Epithelial cell of proximal tubule (primary cell): Measurements from ENCODE around the gene HSD17B14. TPM values are rescaled to one million over a fixed set of nuclear protein-coding genes. Genes with fewer than 3 reads are reported as not detected.
A peak's percentile ranks its signal among the peaks of the same experiment; 100 is the strongest.
"Not testable (repeated sequence)": the region's sequence is repeated elsewhere in the genome, so short reads cannot be mapped to it uniquely, and the experiment has no call there.

Experiments
- DNase-seq: peaks from one replicate; pipeline ENCODE4 v3.0.0-alpha.2; 2011; ENCODE audit warnings: low read depth
- H3K4me3 ChIP-seq: 2 replicates; pipeline ENCODE4 v1.5.1; 2011; ENCODE audit warnings: low read depth, mild to moderate bottlenecking, low read length
- total RNA-seq: library from RNA; depleted of rRNA; stranded (reverse); fragments of >200 nt; gene quantifications from 2 replicates; pipeline ENCODE4 v1.2.3, GENCODE V29; 2015
- TF ChIP-seq, protein P1 (sequence below): conservative IDR thresholded peaks from 2 replicates; pipeline ENCODE4 v1.5.1; 2012; ENCODE audit warnings: low read depth, mild to moderate bottlenecking, low read length

HSD17B14 gene
- total RNA-seq, 1 donor from 2014 or later = 2.8 TPM

DNA sequence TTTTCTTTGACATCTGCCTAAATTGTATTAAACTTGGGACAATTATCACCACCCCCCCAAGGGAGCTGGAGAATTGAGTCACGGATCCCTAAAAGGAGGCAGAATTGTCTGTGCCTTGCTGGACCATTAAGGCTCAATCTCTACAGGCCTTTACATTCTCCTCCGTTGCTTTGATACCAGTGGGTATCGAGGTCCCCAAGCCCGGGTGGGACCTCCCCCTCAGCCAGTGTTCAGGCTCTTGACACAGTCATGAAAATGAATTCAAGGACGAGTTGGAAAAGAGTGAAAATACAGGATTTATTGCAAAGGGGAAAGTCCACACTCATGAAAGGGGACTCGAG is 41.5 kb upstream of the HSD17B14 start:
- H3K4me3 ChIP-seq = no peak overlapping the region
- DNase-seq = no peak
- TF ChIP-seq, protein P1, sequence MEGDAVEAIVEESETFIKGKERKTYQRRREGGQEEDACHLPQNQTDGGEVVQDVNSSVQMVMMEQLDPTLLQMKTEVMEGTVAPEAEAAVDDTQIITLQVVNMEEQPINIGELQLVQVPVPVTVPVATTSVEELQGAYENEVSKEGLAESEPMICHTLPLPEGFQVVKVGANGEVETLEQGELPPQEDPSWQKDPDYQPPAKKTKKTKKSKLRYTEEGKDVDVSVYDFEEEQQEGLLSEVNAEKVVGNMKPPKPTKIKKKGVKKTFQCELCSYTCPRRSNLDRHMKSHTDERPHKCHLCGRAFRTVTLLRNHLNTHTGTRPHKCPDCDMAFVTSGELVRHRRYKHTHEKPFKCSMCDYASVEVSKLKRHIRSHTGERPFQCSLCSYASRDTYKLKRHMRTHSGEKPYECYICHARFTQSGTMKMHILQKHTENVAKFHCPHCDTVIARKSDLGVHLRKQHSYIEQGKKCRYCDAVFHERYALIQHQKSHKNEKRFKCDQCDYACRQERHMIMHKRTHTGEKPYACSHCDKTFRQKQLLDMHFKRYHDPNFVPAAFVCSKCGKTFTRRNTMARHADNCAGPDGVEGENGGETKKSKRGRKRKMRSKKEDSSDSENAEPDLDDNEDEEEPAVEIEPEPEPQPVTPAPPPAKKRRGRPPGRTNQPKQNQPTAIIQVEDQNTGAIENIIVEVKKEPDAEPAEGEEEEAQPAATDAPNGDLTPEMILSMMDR = no peak

DNA sequence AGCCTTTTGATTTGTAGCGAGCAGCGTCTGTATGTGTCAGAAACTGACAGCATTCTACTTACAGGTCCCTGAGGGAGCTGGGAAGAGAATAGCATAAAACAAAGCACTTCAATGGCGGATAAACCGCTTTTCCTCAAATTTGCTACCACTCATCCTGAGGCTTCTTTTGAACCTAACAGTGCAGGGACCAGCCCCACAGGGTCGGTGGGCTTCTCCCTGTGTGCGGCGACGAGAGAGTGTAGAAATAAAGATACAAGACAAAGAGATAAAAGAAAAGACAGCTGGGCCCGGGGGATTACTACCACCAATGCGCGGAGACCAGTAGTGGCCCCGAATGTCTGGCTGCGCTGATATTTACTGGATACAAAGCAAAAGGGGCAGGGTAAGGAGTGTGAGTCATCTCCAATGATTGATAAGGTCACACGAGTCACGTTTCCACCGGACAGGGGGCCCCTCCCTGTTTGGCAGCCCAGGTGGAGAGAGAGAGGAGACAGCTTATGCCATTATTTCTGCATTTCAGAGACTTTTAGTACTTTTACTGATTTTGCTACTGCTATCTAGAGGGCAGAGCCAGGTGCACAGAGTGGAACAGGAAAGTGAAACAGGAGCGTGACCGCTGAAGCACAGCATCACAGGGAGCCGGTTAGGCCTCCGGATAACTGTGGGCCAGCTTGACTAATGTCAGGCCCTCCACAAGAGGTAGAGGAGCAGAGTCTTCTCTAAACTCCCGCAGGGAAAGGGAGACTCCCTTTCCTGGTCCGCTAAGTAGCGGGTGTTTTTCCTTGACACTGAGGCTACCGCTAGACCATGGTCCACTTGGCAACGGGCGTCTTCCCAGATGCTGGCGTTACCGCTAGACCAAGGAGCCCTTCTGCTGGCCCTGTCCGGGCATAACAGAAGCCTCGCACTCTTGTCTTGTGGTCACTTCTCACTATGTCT is 40.0 kb upstream of the HSD17B14 start:
- peak overlapping the region; percentile 100 for H3K4me3 ChIP-seq
- DNase-seq = not testable (repeated sequence)

DNA sequence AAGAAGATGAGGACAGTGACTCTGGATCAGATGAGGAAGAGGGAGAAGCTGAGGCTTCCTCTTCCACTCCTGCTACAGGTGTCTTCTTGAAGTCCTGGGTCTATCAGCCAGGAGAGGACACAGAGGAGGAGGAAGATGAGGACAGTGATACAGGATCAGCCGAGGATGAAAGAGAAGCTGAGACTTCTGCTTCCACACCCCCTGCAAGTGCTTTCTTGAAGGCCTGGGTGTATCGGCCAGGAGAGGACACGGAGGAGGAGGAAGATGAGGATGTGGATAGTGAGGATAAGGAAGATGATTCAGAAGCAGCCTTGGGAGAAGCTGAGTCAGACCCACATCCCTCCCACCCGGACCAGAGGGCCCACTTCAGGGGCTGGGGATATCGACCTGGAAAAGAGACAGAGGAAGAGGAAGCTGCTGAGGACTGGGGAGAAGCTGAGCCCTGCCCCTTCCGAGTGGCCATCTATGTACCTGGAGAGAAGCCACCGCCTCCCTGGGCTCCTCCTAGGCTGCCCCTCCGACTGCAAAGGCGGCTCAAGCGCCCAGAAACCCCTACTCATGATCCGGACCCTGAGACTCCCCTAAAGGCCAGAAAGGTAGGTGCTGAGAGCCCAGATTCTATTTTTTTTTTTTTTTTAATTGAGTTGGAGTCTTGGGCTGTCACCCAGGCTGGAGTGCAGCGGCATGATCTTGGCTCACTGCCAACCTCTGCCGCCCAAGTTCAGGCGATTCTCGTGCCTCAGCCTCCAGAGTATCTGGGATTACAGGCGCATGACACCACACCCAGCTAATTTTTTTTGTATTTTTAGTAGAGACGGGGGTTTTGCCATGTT is 38.2 kb upstream of the HSD17B14 start:
- no peak for DNase-seq
- H3K4me3 ChIP-seq = peak overlapping the region; percentile 100
- TF ChIP-seq, protein P1 = no peak

DNA sequence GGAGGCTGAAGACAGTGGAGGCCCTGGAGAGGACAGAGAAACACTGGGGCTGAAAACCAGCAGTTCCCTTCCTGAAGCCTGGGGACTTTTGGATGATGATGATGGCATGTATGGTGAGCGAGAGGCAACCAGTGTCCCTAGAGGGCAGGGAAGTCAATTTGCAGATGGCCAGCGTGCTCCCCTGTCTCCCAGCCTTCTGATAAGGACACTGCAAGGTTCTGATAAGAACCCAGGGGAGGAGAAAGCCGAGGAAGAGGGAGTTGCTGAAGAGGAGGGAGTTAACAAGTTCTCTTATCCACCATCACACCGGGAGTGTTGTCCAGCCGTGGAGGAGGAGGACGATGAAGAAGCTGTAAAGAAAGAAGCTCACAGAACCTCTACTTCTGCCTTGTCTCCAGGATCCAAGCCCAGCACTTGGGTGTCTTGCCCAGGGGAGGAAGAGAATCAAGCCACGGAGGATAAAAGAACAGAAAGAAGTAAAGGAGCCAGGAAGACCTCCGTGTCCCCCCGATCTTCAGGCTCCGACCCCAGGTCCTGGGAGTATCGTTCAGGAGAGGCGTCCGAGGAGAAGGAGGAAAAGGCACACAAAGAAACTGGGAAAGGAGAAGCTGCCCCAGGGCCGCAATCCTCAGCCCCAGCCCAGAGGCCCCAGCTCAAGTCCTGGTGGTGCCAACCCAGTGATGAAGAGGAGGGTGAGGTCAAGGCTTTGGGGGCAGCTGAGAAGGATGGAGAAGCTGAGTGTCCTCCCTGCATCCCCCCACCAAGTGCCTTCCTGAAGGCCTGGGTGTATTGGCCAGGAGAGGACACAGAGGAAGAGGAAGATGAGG is 37.4 kb upstream of the HSD17B14 start:
- no peak for DNase-seq
- TF ChIP-seq, protein P1 = no peak
- peak overlapping the region; percentile 100 for H3K4me3 ChIP-seq

DNA sequence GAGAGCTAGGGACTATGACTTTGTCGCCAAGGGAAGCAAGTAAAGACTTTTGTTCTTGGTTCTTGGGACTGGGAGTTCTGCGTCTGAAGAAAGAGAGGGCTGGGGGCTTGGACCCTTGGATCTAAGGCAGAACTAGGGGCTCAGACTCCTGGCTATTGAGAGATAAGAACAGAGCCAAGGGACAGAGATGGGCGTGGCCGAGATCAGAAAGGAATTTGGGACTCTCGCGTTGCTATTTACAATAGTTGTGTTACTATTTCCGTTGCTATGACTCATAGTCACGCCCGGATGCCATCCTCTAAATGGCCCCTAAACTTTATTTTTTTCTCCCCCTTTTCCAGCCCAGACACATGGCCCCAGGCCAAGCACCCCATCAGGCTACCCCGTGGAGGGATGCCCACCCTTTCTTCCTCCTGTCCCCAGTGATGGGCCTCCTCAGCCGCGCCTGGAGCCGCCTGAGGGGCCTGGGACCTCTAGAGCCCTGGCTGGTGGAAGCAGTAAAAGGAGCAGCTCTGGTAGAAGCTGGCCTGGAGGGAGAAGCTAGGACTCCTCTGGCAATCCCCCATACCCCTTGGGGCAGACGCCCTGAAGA is 36.7 kb upstream of the HSD17B14 start:
- peak overlapping the region; percentile 100 for H3K4me3 ChIP-seq
- TF ChIP-seq, protein P1 = no peak
- peak; percentile 70 for DNase-seq

DNA sequence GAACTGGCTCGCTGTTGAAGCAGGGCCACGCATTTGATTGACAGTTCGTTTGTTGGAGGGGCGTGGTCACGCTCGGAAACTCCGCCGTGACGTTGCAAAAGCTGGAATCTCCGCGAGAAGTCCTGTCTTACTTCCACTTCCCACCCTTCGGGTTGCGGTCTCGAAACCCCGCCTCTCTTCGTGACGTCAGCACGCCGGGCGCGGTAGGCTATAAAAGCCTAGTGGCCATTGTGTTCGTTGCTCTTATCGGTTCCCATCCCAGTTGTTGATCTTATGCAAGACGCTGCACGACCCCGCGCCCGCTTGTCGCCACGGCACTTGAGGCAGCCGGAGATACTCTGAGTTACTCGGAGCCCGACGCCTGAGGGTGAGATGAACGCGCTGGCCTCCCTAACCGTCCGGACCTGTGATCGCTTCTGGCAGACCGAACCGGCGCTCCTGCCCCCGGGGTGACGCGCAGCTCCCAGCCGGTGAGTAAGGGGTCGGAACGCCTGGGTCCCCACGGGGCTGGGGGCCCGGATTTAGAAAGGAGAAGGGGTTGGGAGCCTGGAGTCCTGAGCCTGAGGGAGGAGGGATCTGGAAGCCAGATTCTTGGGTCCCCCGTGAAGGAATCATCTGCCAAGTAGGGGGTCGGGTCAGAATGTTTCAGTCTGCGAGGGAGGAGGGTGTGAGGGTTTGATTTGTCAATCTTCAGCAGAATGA is 36.0 kb upstream of the HSD17B14 start, which contains the start of gene PPP1R15A:
Gene PPP1R15A (plus strand): TSS at position 240 of the 702 bp plus-strand sequence. CDS start 813 bp downstream, outside the sequence.
- DNase-seq = peak; percentile 82
- TF ChIP-seq, protein P1 = no peak
- H3K4me3 ChIP-seq = peak within 1 kb of the TSS; percentile 100

DNA sequence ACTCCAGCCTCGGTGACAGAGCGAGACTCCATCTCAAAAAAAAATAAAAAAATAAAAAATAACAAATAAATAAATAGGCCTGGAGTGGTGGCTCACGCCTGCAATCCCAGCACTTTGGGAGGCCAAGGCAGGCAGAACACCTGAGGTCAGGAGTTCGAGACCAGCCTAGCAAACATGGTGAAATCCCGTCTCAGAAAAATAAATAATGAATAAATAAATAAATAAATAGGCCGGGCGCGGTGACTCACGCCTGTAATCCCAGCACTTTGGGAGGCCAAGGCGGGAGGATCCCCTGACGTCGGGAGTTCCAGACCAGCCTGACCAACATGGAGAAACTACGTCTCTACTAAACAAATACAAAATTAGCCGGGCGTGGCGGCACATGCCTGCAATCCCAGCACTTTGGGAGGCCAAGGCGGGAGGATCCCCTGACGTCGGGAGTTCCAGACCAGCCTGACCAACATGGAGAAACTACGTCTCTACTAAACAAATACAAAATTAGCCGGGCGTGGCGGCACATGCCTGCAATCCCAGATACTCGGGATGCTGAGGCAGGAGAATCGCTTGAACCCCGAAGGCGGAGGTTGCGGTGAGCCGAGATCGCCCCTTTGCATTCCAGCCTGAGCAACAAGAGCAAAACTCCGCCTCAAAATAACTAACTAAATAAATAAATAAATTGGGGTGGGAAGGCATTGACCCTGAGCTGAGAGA is 35.3 kb upstream of the HSD17B14 start:
- not testable (repeated sequence) for DNase-seq
- H3K4me3 ChIP-seq = peak overlapping the region; percentile 25
